ENCODE data around the gene CDC40.

- TF ChIP-seq, protein P1, sequence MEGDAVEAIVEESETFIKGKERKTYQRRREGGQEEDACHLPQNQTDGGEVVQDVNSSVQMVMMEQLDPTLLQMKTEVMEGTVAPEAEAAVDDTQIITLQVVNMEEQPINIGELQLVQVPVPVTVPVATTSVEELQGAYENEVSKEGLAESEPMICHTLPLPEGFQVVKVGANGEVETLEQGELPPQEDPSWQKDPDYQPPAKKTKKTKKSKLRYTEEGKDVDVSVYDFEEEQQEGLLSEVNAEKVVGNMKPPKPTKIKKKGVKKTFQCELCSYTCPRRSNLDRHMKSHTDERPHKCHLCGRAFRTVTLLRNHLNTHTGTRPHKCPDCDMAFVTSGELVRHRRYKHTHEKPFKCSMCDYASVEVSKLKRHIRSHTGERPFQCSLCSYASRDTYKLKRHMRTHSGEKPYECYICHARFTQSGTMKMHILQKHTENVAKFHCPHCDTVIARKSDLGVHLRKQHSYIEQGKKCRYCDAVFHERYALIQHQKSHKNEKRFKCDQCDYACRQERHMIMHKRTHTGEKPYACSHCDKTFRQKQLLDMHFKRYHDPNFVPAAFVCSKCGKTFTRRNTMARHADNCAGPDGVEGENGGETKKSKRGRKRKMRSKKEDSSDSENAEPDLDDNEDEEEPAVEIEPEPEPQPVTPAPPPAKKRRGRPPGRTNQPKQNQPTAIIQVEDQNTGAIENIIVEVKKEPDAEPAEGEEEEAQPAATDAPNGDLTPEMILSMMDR (IDR thresholded peaks at IDR 0.05) = no peak
- no peak for TF ChIP-seq POLR2A (IDR thresholded peaks at IDR 0.05)
- no peak for TF ChIP-seq POLR2AphosphoS5 (IDR thresholded peaks at IDR 0.05)
Measured at GRCh38 chr6:110139052-110139451, 41.2 kb upstream of the CDC40 start.
